Effector CD4-positive, alpha-beta T cell (primary cell): ENCODE measurements around the gene ZFPM1.

Experiments
- DNase-seq: peaks from one replicate; pipeline ENCODE4 v3.0.0-alpha.2; 2020

Gene ZFPM1

DNA sequence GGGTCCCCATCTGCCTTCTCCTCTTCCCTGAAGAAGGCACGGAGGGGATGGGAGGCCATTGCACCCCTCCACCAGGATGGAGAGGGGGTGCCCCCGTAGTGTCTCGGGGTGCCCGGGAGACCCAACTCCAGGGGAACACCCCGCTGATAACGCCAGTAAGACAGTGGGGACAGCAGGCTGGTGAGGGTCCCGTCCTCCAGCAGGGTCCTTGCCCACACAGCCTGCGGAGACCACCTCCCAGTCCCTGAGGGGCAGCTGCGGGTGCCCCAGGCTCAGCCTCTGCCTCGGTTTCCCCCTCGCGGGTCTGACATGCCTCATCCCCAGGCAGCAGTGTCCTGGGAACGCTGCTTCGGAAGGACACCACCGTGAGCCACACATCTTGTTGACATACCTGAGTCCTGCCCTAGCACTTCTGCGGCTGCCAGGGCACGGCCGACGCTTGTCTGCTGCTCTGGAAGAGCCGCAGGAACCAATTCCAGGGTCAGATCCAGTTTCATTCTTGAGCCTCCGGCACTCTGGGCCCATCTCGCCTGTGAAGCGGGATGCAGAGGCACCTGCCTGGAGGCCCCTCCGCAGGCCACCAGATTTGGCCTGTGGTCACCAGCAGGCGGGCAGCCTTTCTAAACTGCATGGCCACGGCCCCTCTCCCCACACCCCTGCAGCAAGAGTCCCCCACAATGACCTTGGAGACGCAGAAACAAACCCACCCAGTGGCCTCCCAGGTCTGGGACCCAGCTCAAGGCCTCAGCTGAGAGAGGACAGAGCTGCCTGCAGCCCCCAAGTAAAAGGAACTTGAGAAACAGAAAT is 77.2 kb downstream of the ZFPM1 start:
- no peak for DNase-seq

DNA sequence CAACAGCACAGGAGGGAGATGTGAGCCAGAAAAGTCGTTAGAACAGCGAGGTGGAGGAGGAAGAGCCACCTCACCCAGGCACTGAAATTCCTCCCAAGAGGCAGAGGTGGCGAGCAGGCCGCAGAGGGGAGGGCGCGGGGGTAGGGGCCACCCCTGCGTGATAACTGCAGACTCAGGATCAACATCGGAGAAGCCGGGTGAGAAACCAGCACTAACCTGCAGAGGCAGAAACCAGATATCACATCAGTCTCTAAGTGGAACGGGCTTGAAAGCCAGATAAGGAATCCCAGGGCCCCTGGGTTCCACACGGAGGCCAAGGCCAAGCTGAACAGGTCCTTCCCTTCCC is 77.8 kb downstream of the ZFPM1 start:
- DNase-seq: no peak

DNA sequence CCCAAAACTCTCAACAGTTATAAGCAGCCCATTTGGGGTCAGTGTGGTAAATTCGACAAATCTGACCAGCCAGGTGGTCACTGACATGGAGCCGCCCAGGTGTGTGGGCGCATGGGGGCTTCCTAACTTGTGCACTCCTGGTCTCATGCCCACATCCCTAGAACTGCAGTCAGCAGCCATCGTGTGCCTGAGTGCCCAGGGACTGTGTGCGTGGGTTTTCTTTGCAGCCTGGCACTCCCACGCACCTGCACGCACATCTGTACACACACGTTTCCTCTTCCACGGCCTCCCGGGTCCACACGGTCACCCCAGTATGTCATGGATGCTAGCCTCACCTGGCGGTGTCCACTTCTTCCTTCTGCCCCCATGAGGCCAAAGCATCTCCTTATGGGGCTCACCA is 78.3 kb downstream of the ZFPM1 start:
- DNase-seq: no peak

DNA sequence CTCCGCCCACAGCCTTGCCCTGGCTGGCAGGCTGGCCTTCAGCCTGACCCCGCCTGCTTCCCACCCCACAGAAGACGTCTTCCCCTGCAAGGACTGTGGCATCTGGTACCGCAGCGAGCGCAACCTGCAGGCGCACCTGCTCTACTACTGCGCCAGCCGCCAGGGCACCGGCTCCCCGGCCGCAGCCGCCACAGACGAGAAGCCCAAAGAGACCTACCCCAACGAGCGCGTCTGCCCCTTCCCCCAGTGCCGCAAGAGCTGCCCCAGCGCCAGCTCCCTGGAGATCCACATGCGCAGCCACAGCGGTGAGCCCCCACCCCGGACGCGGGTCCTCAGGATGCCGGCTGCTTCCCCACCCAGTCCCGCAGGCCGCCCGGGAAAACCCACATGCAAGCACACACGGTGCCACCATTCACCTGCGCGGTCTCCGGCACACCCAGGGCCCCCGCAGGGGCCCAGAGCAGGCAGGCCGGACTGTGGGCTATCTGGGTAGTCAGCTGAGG is 78.9 kb downstream of the ZFPM1 start:
- DNase-seq: no peak

DNA sequence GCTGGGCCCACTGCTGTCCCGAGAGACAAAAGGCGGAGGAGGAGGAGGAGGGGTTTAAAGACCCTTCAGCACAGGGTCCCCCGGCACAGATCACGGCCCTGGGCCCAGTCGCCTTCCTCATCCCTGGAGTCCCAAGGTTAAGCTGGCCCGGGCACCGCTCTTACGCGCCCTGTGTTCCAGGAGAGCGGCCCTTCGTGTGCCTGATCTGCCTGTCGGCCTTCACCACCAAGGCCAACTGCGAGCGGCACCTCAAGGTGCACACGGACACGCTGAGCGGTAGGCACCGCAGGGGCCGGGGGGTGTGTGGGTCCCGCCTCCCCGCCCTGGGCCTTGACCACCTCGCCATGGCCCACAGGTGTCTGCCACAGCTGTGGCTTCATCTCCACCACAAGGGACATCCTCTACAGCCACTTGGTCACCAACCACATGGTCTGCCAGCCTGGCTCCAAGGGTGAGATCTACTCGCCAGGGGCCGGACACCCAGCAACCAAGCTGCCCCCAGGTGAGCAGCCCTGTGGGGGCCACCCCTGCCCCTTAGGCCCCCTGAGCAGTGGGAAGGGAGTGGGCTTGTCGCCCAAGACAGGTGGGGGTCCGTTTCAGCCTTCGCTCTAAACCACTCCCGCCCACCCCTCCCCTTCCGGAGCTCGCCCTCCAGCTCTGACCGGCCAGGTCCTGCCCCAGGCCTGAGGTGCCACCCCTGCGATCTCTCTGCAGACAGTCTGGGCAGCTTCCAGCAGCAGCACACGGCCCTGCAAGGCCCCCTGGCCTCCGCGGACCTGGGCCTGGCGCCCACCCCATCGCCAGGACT is 79.6 kb downstream of the ZFPM1 start:
- DNase-seq: no peak

DNA sequence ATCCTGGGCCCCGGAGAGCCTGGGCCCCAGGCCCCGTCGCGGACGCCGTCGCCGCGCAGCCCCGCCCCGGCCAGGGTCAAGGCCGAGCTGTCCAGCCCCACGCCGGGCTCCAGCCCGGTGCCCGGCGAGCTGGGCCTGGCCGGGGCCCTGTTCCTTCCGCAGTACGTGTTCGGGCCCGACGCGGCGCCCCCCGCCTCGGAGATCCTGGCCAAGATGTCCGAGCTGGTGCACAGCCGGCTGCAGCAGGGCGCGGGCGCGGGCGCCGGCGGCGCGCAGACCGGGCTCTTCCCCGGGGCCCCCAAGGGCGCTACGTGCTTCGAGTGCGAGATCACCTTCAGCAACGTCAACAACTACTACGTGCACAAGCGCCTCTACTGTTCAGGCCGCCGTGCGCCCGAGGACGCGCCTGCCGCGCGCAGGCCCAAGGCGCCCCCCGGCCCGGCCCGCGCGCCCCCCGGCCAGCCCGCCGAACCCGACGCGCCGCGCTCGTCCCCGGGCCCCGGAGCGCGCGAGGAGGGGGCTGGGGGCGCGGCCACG is 80.4 kb downstream of the ZFPM1 start:
- no peak for DNase-seq

DNA sequence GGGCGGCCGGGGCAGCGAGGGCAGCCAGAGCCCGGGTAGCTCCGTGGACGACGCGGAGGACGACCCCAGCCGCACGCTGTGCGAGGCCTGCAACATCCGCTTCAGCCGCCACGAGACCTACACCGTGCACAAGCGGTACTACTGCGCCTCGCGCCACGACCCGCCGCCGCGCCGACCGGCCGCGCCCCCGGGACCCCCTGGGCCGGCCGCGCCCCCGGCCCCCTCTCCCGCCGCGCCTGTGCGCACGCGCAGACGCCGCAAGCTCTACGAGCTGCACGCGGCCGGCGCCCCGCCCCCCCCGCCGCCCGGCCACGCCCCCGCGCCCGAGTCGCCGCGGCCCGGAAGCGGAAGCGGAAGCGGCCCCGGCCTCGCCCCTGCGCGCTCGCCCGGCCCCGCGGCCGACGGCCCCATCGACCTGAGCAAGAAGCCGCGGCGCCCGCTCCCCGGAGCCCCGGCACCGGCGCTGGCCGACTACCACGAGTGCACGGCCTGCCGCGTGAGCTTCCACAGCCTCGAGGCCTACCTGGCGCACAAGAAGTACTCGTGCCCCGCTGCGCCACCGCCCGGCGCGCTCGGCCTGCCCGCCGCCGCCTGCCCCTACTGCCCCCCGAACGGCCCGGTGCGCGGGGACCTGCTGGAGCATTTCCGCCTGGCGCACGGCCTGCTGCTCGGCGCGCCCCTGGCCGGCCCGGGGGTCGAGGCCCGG is 81.0 kb downstream of the ZFPM1 start:
- peak; percentile 64 for DNase-seq

DNA sequence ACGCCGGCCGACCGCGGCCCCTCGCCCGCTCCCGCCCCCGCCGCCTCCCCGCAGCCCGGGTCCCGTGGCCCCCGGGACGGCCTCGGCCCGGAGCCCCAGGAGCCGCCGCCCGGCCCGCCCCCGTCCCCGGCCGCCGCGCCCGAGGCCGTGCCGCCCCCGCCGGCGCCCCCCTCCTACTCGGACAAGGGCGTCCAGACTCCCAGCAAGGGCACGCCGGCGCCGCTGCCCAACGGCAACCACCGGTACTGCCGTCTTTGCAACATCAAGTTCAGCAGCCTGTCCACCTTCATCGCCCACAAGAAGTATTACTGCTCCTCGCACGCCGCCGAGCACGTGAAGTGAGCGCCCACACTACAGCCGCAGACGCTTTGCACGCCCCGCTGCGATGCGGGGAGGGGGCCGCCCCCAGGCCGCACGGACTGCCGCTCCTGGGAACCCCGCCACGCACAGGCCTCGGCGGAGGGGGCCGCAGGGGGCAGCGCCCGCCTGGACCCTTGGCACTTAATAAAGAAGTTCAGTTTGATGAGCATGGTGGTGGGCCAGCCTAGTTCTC is 81.6 kb downstream of the ZFPM1 start:
- DNase-seq: no peak

DNA sequence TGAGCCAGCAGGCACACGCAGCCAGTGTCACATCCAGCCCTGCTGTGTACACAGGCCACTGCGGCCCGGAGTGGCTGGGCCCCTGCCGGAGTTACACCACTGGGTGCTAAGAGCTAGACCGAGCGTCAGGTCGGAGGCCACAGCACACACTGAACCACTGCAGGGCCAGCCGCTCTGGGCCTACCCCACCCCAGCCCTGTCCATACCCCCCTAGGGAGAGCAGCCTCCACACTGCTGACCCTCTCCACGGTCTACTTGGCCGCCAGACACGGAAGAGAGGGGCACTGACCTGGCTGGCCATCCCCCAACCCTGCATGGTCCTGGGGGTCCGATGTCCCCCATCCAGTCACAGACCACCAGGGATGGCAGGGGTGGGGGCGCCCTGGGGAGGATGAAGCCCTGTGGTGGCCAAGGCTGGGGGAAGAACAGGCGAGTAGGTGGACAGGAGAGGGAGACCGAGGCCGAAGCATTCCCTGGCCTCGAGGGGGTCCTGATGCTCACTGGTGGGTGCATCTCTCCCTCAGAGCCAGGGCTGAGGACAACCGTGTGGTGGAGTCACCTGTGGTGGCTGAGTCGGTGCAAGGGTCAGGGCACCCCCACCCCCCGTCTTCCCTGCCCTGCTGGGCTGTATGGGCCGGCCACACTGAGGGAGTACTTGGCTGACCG is 82.2 kb downstream of the ZFPM1 start:
- no peak for DNase-seq

DNA sequence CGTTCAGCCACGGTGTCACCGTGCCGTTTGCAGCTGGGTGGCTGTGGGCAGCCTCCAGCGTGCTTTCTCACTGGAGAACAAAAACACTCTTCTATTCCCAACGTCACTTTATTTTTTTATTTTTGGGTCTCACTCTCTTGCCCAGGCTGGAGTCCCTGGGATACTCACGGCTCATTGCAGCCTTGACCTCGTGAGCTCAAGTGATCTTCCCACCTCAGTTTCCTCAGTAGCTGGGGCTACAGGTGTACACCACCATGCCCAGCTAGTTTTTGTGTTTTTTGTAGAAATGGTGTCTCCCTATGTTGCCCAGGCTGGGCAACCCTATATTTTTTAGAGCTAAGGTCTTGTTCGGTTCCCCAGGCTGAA is 82.8 kb downstream of the ZFPM1 start:
- DNase-seq: no peak

DNA sequence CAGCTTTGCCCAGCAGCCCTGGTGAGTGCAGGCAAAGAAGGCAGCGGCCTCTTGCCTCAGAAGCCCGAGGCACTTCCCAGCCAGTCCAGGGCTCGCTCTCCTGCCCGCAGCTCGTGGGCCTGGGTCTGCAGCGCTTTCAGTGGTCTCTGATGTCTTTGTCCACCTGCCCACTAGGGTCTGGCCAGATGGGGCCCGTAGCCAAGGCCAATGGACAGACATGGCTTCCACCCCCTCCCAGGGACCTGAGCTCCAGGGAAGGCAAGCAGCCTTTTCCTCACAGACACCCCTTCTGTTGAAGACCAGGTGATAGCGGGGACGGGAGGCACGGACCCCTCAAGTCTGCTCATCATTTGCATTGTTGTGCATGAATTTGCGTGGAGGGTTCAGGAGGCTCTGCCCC is 83.4 kb downstream of the ZFPM1 start:
- DNase-seq: no peak

DNA sequence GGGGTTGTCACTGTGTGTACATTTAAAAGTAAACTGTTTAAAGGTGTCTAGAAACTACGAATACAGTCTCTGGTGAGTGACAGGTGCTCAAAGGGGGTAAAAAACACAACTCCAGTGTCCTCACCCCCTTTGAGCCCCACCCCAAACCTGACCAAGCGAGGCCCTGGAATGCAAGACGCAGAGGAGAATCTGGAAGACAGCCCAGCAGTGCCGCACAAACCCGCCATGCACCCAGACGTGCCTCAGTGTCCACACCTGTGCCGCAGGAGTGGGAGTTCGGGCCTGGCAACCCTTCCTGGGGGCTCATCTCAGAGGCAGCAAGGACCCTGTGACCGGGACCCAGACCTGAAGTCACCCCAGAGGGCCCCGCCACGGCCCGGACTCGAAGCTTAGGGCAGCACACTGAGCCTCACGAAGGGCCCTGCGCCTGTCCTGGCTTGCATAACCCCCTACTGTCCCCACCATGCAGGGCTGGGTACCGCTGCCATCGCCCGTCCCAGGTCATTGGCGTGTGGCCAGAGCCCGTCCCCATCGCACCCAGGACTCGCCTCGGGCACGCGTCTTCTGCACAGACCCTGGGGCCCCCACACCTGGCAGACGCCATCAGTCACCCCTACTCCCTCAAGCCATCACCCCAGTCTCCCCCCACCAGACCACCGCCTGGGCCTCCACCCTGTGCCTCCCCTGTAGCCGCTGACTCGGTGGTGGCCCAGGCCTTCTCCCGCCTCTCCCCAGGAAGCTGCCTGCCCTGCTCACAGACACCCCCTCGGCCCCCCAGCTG is 84.1 kb downstream of the ZFPM1 start:
- DNase-seq: no peak

DNA sequence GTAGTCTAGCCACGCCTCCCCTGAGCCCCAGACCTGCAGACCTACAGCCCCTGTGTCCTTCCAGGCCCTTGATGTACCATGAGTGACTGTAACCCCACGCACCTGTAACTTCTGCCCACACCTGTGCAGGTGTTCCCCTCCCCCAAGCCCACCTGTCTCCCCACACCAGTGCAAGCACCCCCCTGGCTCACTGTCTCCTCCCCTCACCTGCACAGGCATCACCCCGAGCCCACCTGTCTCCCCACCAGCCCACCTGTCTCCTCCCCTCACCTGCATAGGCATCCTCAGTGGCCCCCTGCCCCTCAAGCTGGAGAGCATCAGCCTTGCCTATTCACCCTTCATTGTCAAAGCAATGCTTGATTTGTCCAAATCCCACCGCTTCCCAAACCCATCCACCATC is 84.8 kb downstream of the ZFPM1 start:
- no peak for DNase-seq

DNA sequence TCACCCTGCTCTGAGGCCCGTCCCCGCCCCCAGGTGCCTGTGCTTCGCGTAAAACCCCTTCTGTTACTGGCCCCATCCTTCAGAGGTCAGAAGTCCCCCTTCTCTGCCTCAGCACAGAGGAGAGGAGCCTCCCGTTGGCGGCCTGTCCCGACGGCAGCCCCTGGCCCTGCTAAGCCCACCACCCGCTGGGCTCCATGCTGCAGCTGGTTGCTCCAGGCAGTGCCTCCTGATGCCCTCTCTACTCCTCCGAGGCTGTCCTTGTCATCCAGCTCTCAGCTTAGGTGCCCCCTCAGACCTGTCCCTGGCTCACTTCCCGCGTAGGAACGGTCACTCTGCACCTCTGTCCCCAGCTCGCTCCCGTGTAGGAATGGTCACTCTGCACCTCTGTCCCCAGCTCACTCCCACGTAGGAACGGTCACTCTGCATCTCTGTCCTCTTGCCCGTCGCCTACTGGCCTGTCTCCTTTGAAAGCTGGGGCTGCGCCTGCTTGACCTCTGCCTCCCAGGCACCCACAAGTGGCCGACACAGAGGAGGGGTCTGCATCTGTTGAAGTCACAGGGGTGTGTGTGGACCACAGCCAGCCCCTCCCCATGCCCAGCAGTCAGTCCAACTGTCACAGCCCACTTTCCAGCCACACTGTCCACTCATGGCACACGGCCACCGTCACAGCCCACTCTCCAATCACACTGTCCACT is 85.4 kb downstream of the ZFPM1 start:
- DNase-seq: no peak

DNA sequence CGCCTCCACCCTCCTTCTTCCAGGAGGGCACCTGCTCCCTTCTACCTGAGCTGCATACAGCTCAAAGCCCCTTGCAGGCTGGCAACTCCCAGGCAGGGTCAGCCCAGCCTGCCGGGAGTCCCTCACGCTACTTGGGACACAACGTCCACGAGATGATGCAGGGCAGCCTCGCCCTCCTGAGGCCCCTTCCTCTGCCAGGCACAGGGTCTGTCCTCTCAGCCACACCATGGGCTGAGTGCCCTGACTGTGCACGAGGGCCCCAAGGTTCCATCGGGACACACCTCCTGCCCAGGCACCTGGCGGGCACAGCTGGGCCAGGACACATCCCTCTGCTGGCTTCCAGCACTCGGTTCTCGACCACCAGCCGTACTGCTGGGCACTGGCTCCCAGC is 86.2 kb downstream of the ZFPM1 start:
- no peak for DNase-seq

DNA sequence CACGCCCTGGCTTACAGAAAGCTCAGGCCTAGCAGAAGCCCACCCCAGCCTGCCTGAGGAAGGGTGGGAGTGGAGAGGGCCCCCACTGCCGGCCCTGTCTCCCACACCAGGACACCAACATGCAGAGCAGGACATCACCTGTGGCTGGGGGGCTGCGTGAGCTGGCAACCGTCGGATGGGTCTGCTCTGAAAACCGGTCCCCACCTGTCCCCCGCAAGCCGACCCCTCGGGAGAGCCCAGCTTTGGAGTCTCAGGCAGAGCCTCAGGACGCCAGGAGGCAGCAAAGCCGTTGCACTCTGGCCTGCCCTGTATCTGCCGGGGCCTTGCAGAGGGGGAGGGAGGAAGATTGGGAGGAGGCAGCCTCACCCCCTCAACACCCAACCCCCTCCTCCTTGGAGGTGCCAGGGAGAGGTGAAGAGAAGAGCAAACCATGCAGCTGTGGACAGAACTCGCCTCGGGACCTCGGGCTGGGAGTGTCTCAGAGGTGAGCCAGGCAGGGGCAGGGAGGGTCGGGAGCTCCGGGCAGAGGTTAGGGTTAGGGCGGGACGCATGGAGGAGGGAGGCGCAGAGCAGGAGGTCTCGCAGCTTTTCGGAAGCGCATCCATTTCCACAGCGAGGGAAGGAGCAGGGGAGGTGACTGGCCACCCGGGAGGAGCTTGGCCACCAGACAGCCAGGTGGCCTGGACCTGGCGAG is 86.7 kb downstream of the ZFPM1 start:
- DNase-seq: no peak

DNA sequence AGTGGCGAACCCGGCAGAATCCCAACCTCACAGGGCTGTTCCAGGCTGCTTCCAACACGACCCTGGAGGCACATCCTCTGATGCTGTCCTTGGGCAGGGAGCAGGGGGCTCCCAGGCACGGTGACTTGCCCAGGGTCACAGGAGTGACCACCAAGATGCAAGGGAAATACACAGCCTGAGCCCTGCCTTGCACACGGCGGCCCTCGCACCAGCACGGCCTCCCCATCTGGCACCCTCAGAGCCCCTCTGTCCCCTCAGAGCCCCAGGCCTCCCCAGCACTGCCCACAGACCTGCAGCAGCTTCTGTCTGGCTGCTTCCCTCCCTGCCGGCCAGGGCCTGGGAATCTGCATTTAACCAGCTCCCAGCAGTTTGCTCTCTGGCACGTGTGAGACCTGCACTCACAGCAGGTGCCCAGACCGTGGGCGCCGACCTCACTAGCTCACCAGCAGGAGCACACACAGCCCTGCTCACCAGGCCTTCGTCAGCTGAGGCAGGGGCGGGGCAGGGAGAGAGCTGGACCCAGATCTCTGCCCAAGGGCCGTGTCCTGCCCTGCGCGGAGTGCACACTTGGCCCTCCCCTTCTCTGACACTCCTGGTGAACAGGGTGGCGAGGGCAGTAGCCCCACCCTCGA is 87.4 kb downstream of the ZFPM1 start:
- no peak for DNase-seq

DNA sequence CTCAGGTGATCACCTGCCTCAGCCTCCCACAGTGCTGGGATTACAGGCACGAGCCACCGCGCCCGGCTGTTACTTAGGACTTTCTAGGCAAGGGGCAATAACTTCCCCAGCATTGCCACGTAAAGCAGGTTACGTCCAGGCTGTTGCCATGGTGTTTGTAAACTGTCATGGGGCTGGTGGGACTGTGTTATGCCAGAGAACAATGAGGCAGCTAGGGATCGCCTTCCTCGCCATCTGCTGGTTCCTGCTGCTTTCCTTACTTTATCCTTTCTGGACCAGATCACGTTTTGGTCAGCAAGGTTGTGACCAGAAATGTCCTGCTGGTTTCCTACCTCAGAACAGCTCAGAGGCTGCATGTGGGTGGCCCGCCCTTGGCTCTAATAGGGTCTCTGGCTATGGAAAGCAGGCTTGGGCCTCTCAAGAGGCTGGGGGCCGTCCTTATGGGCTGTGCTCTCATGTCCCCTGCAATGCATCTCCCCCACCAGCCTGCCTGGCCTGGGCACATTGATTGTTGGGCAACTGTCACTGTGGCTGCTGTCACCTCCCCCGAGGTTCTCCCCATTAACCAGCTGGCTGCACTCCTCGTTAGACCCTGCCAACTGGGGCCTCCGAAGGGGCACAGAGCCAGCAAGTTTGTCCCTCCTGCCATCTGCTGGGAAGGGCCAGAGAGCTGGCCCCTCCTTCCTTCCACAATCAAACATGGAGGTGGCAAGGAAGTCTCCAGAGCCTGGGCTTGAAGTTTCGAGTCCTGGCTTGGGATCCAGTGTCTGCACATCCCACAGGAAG is 88.9 kb downstream of the ZFPM1 start:
- no peak for DNase-seq

DNA sequence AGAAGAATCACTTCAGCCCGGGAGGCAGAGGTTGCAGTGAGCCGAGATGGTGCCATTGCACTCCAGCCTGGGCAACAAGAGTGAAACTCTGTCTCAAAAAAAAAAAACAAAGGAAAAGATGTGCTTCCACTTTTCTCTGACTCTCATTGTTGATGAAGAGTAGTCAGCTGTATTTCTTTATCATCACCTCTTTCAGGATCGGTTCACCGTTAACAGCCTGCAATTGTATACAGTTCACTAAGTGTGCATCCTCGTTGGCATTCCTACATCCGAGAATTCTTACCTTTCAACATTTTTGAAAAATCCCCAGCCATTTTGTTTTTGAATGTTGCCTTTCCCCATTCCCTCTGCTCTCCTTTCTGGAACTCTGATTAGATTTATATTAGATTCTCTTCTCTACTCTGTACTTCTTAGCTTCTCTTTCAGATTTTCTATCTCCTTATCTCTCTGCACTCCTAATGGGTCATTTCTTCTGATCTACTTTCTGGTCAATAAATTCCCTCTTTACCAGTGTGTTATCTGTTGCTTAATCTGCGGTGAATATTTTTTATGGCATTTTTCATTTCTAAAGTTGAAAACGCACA is 90.2 kb downstream of the ZFPM1 start:
- no peak for DNase-seq
